ENCODE data around the gene AQP7.
"Not testable (repeated sequence)": the region's sequence is repeated elsewhere in the genome, so short reads cannot be mapped to it uniquely, and the experiment has no call there.

The AQP7 gene

GRCh38 chr9:33434317-33435105 is 32.1 kb upstream of the AQP7 start:
- peak in 1 of 56 donors; percentile 6 for DNase-seq

DNA sequence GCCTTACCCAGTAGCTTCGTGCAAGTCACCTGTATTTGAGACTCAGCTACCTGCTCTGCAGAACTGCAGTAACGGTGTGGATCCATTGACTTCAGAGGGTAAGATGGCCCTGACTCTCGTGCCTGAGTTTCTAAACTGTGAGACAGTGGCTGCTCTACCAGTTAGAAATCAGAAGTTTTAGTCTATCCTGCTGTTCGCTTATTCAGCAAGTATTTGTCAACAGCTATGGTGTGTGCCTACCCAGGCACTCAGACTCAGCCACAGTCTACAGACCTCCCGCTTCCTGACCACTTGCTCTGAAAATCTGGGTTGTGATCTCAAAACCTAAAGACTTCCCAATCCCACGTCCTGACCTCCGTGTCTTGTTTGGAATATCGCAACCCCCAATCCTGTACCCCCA is 31.5 kb upstream of the AQP7 start:
- DNase-seq, result no peak

DNA sequence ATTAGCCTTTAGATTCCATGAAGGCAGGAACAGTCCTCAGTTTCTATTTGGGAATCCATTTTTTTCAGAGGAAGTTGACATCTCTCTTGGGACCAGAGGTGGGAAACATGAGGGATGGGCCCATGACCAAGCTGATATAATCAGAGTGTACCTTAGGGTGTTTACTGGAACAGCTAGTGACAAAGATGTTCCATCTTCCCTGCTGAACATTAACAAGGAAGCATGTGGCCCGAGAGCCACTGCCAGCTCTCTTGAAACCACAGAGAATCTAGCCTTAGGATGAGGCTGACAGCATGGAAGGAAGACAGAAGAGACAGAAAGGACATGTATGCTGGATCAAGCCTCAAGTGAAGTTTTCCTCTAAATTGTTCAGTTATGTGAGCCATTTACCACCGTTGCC is 29.1 kb upstream of the AQP7 start:
- DNase-seq, result no peak

DNA sequence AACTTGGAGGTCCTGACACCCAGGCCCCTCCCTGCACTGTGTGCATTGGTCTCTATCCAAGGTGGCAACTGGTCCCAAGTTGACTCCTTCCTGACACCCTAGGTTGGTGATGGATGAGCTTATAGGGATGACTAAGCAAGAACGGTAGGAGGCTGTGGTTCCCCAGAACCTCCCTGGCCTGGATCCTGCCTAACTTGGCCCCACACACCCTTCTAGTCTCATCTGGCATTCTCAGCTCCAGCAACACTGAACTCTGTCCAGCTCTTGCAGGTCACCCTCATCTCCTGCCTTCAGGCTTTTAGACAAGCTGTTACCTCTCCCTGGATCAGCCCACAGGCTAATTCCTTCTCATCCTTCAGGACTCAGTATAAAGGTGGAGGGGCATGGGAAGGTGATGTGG is 28.6 kb upstream of the AQP7 start:
- DNase-seq, result no peak

DNA sequence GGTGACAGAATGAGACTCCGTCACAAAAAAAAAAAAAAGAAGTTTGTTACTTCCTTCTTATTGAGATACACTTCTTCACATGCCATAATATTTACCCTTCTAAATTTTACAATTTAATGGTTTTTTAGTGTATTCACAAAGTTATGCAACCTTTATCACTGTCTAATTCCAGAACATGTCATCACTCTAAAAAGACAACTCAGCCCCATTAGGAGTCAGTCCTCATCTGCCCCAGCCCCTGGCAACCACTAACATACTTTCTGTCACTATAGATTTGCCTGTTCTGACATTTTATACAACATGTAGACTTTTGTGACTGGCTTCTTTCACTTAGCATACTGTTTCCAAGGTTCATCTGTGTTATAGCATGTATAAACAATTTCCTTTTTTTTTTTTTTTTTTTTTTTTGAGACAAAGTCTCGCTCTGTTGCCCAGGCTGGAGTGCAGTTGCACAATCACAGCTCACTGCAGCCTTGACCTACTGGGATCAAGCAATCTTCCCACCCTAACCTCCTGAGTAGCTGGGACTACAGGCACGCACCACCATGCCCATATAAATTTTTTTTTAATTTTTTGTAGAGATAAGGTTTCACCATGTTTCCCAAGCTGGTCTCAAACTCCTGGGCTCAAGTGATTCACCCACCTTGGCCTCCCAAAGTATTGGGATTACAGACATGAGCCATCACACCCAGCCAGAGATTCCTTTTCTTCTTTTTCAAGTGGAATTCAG is 27.1 kb upstream of the AQP7 start:
- DNase-seq, result no peak

DNA sequence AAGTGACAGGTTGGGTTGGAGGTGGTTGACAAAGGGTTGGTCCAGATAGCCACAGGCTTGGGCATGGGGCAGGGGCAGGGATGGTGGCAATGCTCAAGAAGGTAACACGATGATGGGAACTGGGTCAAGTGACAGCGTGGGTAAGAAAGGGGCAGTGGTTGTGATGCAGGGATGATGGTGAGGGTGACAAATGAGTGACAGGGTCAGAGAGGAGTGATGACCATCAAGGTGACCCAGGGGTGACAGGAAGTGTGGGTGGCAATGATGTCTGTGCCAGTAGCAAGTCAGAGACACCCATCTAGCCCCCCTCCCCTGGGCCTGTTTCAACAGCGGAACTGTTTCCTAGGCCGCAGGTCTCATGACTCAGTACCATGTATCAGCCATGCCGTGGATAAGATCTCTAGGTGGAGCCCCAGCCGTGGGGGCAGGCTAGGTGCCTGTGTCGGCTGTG is 24.5 kb upstream of the AQP7 start:
- DNase-seq, result no peak

- no peak for DNase-seq
These were observed 22.8 kb upstream of the AQP7 start for GRCh38 chr9:33425128-33425533.

DNA sequence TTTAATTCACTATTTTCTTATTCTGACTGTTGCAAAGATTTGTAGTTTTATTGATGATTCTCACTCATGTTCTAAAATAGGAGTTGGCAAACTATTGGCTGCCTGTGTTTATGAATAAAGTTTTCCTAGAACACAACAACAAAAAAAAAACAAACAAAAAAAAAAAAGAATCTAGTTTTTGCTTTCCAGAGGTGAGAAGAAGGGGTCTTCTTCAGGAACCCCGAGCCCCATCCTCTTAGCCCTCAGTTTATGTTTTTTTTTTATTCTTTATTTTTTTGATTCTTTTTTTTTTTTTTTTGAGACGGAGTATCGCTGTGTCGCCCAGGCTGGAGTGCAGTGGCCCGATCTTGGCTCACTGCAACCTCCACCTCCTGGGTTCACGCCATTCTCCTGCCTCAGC is 22.1 kb upstream of the AQP7 start:
- not testable (repeated sequence) for DNase-seq

- DNase-seq, result not testable (repeated sequence)
These were observed 21.7 kb upstream of the AQP7 start for GRCh38 chr9:33424043-33424442.

- DNase-seq, result no peak
These were observed 17.4 kb upstream of the AQP7 start for GRCh38 chr9:33419708-33420303.

DNA sequence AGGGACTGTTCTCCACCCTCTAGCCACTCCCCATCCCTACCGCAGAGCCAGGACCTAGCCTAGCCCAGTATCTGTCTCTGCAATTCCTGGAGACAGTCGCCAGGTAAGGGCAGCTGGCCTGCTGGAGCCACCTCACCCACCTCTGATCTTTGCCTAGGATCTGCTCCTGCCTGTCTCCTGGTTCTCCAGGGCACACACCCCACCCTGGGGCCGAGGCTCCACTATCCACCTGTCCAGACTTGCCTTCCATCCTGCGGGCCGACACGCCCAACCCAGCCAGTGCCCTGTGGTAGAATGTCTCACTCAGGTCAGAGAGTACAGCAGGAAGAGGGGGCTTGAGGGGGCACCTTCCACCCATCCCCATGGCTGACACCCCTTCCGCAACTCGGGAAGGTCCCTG is 15.7 kb upstream of the AQP7 start:
- DNase-seq, result no peak

GRCh38 chr9:33416996-33417395 is 14.6 kb upstream of the AQP7 start:
- DNase-seq, result no peak

GRCh38 chr9:33415501-33416038 is 13.2 kb upstream of the AQP7 start:
- peak in 22 of 56 donors; percentile 2 to 56 (median 17) for DNase-seq

DNA sequence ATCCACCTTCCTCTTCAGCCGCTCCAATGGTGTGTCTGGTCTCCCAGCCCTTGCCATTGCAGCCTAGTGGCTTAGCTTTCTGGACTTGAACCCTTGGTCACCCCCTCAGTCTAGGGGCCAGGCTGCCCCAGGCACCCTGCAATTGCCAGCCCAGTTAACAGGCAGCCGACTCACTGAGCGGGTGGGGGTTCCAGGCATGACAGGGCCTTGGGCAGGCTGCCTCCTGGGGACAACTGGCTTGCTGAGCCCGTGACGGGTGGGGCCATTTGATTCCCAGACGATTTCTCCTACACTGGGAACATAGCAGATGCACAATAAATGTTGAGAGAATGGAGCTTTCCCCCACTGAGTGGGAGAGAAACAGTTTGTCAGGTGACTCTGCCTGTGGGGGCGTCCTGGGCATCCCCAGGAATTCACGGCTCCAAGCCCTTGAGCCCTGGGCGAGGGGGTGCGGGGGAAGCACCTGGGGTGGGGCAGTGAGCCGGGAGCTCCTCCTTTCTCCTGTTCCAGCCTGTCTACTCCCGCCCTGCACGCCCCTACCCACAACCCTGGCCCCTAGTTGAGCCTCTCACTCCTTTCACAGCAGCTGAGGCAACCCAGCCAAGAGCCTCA is 12.6 kb upstream of the AQP7 start:
- peak in 1 of 56 donors; percentile 49 for DNase-seq

DNA sequence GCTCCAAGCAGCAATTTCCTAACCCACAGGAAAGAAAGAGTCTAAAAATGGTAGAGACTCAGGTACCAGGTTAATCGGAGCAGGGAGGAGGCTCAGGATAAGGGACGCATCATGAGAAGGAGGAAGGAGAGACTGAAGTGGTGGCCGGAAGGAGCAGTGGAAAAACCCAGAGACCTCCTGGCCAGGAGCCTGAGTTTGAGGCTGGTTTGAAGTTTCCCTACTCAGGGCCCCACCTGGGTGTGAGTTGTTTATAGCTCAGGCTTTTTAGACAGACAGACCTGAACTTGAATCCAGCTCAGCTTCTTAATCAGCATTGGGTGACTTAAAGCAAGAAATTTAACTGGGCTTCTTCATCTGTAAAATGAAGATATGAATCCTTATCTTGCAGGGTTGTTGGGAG is 11.9 kb upstream of the AQP7 start:
- DNase-seq, result no peak

- no peak for DNase-seq
These were observed 5.7 kb upstream of the AQP7 start for GRCh38 chr9:33408087-33408486.

GRCh38 chr9:33407061-33407460 is 4.7 kb upstream of the AQP7 start:
- DNase-seq, result no peak

DNA sequence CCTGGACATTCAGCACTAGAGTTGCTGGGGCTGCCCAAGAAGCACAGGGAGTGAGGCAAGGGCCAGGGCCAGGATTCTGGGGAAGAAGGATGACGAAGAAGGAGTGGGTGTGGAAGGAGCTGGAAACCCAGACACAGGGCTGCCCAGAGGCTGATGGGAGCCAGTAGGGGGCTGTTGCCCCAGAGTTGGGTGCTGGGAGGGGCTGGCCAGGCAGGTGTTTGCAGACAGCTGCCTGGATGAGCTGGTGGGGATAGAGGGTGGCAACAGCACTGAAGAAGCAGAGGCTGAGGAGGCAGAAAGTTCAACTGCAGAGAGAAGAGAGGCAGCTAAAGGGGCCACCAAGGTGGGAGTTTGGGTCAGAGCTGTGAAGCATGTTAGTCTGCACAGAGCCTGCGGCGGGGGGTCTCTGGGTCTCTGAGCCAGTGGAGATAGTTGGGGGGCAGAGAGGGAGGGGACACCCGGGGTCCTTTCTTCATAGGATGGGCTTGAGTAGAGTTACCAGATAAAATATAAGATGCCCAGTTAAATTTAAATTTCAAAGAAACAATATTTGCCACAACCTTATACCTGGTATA is 2.5 kb upstream of the AQP7 start:
- no peak for DNase-seq

DNA sequence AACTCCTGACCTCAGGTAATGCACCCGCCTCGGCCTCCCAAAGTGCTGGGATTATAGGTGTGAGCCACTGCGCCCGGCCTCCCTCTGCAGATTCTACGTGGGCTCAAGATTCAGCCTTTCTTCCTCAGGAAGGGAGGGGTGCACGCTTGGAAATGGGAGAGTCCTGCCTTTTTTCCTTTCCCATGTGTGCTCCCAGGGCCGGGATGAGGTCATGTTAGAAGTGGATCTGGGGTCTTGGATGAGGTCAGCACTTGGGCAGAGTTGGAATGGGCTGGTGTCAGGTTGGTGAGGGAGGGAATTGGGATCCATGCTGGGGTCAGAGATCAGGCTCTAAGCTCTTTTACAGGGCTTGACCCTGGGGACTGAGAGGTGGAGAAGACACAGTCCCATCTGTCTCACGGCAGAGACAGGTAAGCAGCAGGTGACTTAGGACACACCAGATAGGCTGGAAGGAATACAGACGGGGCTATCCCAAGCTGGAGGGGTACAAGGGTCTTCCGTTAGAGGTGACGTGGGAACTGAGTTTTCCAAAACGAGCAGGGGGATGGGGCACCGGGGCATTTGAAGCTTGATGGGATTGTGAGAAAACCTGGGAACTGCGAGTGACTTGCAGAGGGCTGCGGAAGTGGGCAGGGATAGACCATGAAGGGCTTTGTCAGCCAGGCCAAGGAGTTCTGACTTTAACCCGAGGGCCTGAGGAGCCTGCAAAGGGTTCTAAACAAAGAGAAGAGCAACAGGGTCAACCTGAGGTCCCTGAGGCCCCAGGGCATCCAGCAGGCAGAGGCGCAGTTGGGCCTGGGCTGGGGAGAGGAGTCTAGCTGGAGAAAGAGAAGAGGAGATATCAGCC is 1.8 kb upstream of the AQP7 start:
- DNase-seq, result no peak

DNA sequence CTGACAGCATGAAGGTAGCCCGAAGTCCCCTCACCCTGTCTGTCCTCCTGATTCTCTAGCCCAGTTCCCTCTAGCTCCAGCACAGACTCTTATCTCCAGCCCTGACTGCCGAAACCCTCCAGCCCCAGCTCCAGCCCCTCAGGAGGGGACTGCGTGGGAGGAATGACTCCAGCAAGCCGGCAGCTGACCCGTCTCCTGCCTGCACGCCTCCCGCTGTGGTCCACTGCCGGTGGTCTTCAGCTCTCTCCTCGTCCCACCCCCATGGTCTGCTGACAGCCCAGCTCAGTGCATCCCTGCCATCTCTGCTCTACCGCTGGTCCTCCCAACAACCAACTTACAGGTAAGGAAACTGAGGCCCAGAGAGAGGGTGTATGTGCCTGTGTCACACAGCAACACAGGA is 559 bp downstream of the AQP7 start:
- not testable (repeated sequence) for DNase-seq
